WTC11 (cell line): ENCODE data around the gene FASTK. TPM values are rescaled to one million over a fixed set of nuclear protein-coding genes. Genes with fewer than 3 reads are reported as not detected.

ENCODE experiments used
- ATF1 ChIP-seq: sonication (generic); formaldehyde crosslinking; IDR thresholded peaks from 2 replicates; pipeline ENCODE4 v1.8.1; 2023; ENCODE audit warnings: mild to moderate bottlenecking, moderate library complexity, missing genetic modification reagents
- CREB1 ChIP-seq: sonication (generic); formaldehyde crosslinking; IDR thresholded peaks from 2 replicates; pipeline ENCODE4 v1.8.0; 2023; ENCODE audit warnings: mild to moderate bottlenecking, missing genetic modification reagents
- ESRRA ChIP-seq: sonication (generic); formaldehyde crosslinking; IDR thresholded peaks from 2 replicates; pipeline ENCODE4 v1.8.1; 2022; ENCODE audit warnings: mild to moderate bottlenecking, missing genetic modification reagents, borderline replicate concordance
- NR3C1 ChIP-seq: sonication (generic); formaldehyde crosslinking; conservative IDR thresholded peaks from 2 replicates; pipeline ENCODE4 v1.8.1; 2023; ENCODE audit warnings: low read depth, mild to moderate bottlenecking, missing genetic modification reagents
- RORB ChIP-seq: fragments of 250-450 bp; sonication (Bioruptor Pico); IDR thresholded peaks from 2 replicates; pipeline ENCODE4 v1.9.0; 2021; ENCODE audit warnings: mild to moderate bottlenecking
- SMAD3 ChIP-seq: sonication (generic); formaldehyde crosslinking; IDR thresholded peaks from 2 replicates; pipeline ENCODE4 v1.8.0; 2022; ENCODE audit warnings: missing genetic modification reagents, mild to moderate bottlenecking, borderline replicate concordance
- TCF7 ChIP-seq: sonication (generic); formaldehyde crosslinking; IDR thresholded peaks from 2 replicates; pipeline ENCODE4 v1.8.0; 2022; ENCODE audit warnings: mild to moderate bottlenecking, low read depth, missing genetic modification reagents, moderate library complexity
- TEAD4 ChIP-seq: sonication (generic); formaldehyde crosslinking; IDR thresholded peaks from 2 replicates; pipeline ENCODE4 v1.8.0; 2022; ENCODE audit warnings: mild to moderate bottlenecking, missing genetic modification reagents
- ZNF138 ChIP-seq: sonication (generic); formaldehyde crosslinking; conservative IDR thresholded peaks from 2 replicates; pipeline ENCODE4 v1.8.1; 2022; ENCODE audit warnings: mild to moderate bottlenecking, moderate library complexity, missing genetic modification reagents
- ZNF219 ChIP-seq: sonication (generic); formaldehyde crosslinking; IDR thresholded peaks from 2 replicates; pipeline ENCODE4 v1.8.0; 2023; ENCODE audit warnings: missing genetic modification reagents, mild to moderate bottlenecking, borderline replicate concordance
- ZNF263 ChIP-seq: sonication (generic); formaldehyde crosslinking; IDR thresholded peaks from 2 replicates; pipeline ENCODE4 v1.8.1; 2022; ENCODE audit warnings: low read depth, mild to moderate bottlenecking, moderate library complexity, missing genetic modification reagents
- ZNF416 ChIP-seq: fragments of 250-450 bp; sonication (Bioruptor Pico); IDR thresholded peaks from 2 replicates; pipeline ENCODE4 v1.9.0; 2021; ENCODE audit warnings: mild to moderate bottlenecking, inconsistent platforms
- total RNA-seq: library from RNA; stranded (reverse); gene quantifications from 3 replicates; pipeline ENCODE4 v1.2.3, GENCODE V29; 2021
- TF ChIP-seq, protein P1 (sequence below): sonication (generic); formaldehyde crosslinking; IDR thresholded peaks from 2 replicates; pipeline ENCODE4 v1.8.1; 2023; ENCODE audit warnings: mild to moderate bottlenecking, moderate library complexity, missing genetic modification reagents
- TF ChIP-seq, protein P2 (sequence below): sonication (generic); formaldehyde crosslinking; IDR thresholded peaks from 2 replicates; pipeline ENCODE4 v1.8.1; 2022; ENCODE audit warnings: low read depth, missing genetic modification reagents, borderline replicate concordance
- TF ChIP-seq, protein P3 (sequence below): fragments of 250-450 bp; sonication (Bioruptor Pico); IDR thresholded peaks from 2 replicates; pipeline ENCODE4 v1.9.0; 2021; ENCODE audit warnings: moderate library complexity, mild to moderate bottlenecking, inconsistent platforms, borderline replicate concordance
- TF ChIP-seq, protein P4 (sequence below): sonication (generic); formaldehyde crosslinking; IDR thresholded peaks from 2 replicates; pipeline ENCODE4 v1.8.1; 2023; ENCODE audit warnings: mild to moderate bottlenecking, missing genetic modification reagents, moderate library complexity
- TF ChIP-seq, protein P5 (sequence below): sonication (generic); formaldehyde crosslinking; conservative IDR thresholded peaks from 2 replicates; pipeline ENCODE4 v1.8.1; 2023; ENCODE audit warnings: mild to moderate bottlenecking, low read depth, missing genetic modification reagents, moderate library complexity
- TF ChIP-seq, protein P6 (sequence below): sonication (generic); formaldehyde crosslinking; IDR thresholded peaks from 2 replicates; pipeline ENCODE4 v1.8.1; 2023; ENCODE audit warnings: mild to moderate bottlenecking, missing genetic modification reagents, moderate library complexity
- TF ChIP-seq, protein P7 (sequence below): sonication (generic); formaldehyde crosslinking; IDR thresholded peaks from 2 replicates; pipeline ENCODE4 v1.8.1; 2022; ENCODE audit warnings: low read depth, mild to moderate bottlenecking, moderate library complexity, missing genetic modification reagents, borderline replicate concordance
- TF ChIP-seq, protein P8 (sequence below): fragments of 250-450 bp; sonication (Bioruptor Pico); IDR thresholded peaks from 2 replicates; pipeline ENCODE4 v1.9.0; 2021; ENCODE audit warnings: mild to moderate bottlenecking, borderline replicate concordance
- TF ChIP-seq, protein P9 (sequence below): fragments of 250-450 bp; sonication (Bioruptor Pico); IDR thresholded peaks from 2 replicates; pipeline ENCODE4 v1.9.0; 2021; ENCODE audit warnings: mild to moderate bottlenecking

Gene FASTK
- total RNA-seq, 1 experiment from 2014 or later, result 70.2 TPM

DNA sequence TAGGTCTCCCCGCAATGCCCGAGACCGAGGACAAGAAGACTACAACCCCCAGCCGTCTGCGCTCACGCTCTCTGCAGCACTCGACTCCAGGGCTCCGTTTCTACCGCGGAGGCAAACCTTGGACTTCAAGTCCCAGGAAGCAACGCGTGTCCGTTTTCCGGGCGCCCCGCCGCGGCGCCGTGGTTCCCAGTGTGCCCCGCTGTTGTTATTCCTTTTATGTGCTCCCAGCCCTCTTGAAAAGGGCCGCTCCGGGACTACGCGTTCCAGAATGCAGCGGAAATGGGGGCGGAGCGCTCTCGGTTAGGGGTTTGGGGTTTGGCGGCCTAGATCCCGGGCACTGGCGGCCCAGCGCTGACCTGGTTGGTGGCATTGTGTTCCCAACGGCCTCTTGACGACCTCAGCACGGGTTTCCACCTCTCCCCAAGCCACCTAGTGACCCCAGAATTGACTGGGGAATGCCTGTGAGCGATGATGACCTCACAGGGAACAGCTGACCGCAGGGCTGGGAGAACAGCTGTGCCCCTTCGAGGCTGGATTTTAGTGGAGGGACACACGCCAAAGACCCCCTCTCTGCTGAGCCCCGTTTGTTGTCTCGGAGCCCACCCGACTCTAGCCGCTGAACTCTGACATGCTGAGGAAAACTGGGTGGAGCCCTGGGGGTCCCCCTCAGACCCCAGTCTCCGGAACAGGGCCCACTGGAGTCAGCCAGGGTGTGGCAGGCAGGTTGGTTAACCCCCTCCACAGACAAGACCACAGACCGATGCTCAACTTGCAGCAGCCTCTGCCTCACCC, 22.4 kb downstream of the FASTK start (continued):
- TF ChIP-seq, protein P1, sequence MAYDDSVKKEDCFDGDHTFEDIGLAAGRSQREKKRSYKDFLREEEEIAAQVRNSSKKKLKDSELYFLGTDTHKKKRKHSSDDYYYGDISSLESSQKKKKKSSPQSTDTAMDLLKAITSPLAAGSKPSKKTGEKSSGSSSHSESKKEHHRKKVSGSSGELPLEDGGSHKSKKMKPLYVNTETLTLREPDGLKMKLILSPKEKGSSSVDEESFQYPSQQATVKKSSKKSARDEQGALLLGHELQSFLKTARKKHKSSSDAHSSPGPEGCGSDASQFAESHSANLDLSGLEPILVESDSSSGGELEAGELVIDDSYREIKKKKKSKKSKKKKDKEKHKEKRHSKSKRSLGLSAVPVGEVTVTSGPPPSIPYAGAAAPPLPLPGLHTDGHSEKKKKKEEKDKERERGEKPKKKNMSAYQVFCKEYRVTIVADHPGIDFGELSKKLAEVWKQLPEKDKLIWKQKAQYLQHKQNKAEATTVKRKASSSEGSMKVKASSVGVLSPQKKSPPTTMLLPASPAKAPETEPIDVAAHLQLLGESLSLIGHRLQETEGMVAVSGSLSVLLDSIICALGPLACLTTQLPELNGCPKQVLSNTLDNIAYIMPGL (CRISPR knock-in tag), result no peak
- TF ChIP-seq, protein P2, sequence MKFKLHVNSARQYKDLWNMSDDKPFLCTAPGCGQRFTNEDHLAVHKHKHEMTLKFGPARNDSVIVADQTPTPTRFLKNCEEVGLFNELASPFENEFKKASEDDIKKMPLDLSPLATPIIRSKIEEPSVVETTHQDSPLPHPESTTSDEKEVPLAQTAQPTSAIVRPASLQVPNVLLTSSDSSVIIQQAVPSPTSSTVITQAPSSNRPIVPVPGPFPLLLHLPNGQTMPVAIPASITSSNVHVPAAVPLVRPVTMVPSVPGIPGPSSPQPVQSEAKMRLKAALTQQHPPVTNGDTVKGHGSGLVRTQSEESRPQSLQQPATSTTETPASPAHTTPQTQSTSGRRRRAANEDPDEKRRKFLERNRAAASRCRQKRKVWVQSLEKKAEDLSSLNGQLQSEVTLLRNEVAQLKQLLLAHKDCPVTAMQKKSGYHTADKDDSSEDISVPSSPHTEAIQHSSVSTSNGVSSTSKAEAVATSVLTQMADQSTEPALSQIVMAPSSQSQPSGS (CRISPR knock-in tag), result no peak
- TF ChIP-seq NR3C1 (CRISPR knock-in tag), result no peak
- TF ChIP-seq ZNF263 (CRISPR knock-in tag), result no peak
- TF ChIP-seq, protein P3, sequence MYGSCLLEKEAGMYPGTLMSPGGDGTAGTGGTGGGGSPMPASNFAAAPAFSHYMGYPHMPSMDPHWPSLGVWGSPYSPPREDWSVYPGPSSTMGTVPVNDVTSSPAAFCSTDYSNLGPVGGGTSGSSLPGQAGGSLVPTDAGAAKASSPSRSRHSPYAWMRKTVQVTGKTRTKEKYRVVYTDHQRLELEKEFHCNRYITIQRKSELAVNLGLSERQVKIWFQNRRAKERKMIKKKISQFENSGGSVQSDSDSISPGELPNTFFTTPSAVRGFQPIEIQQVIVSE (CRISPR knock-in tag), result no peak
- TF ChIP-seq ATF1, result no peak
- TF ChIP-seq ZNF416, result no peak
- TF ChIP-seq, protein P4, sequence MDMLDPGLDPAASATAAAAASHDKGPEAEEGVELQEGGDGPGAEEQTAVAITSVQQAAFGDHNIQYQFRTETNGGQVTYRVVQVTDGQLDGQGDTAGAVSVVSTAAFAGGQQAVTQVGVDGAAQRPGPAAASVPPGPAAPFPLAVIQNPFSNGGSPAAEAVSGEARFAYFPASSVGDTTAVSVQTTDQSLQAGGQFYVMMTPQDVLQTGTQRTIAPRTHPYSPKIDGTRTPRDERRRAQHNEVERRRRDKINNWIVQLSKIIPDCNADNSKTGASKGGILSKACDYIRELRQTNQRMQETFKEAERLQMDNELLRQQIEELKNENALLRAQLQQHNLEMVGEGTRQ (CRISPR knock-in tag), result no peak; the same call in 1 of the 2 replicates
- TF ChIP-seq CREB1 (CRISPR knock-in tag), result no peak
- TF ChIP-seq ESRRA, result no peak
- TF ChIP-seq, protein P5, sequence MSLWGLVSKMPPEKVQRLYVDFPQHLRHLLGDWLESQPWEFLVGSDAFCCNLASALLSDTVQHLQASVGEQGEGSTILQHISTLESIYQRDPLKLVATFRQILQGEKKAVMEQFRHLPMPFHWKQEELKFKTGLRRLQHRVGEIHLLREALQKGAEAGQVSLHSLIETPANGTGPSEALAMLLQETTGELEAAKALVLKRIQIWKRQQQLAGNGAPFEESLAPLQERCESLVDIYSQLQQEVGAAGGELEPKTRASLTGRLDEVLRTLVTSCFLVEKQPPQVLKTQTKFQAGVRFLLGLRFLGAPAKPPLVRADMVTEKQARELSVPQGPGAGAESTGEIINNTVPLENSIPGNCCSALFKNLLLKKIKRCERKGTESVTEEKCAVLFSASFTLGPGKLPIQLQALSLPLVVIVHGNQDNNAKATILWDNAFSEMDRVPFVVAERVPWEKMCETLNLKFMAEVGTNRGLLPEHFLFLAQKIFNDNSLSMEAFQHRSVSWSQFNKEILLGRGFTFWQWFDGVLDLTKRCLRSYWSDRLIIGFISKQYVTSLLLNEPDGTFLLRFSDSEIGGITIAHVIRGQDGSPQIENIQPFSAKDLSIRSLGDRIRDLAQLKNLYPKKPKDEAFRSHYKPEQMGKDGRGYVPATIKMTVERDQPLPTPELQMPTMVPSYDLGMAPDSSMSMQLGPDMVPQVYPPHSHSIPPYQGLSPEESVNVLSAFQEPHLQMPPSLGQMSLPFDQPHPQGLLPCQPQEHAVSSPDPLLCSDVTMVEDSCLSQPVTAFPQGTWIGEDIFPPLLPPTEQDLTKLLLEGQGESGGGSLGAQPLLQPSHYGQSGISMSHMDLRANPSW (CRISPR knock-in tag), result no peak
- TF ChIP-seq, protein P6, sequence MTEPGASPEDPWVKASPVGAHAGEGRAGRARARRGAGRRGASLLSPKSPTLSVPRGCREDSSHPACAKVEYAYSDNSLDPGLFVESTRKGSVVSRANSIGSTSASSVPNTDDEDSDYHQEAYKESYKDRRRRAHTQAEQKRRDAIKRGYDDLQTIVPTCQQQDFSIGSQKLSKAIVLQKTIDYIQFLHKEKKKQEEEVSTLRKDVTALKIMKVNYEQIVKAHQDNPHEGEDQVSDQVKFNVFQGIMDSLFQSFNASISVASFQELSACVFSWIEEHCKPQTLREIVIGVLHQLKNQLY, result no peak
- TF ChIP-seq, protein P7, sequence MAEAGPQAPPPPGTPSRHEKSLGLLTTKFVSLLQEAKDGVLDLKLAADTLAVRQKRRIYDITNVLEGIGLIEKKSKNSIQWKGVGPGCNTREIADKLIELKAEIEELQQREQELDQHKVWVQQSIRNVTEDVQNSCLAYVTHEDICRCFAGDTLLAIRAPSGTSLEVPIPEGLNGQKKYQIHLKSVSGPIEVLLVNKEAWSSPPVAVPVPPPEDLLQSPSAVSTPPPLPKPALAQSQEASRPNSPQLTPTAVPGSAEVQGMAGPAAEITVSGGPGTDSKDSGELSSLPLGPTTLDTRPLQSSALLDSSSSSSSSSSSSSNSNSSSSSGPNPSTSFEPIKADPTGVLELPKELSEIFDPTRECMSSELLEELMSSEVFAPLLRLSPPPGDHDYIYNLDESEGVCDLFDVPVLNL (CRISPR knock-in tag), result no peak
- TF ChIP-seq, protein P8, sequence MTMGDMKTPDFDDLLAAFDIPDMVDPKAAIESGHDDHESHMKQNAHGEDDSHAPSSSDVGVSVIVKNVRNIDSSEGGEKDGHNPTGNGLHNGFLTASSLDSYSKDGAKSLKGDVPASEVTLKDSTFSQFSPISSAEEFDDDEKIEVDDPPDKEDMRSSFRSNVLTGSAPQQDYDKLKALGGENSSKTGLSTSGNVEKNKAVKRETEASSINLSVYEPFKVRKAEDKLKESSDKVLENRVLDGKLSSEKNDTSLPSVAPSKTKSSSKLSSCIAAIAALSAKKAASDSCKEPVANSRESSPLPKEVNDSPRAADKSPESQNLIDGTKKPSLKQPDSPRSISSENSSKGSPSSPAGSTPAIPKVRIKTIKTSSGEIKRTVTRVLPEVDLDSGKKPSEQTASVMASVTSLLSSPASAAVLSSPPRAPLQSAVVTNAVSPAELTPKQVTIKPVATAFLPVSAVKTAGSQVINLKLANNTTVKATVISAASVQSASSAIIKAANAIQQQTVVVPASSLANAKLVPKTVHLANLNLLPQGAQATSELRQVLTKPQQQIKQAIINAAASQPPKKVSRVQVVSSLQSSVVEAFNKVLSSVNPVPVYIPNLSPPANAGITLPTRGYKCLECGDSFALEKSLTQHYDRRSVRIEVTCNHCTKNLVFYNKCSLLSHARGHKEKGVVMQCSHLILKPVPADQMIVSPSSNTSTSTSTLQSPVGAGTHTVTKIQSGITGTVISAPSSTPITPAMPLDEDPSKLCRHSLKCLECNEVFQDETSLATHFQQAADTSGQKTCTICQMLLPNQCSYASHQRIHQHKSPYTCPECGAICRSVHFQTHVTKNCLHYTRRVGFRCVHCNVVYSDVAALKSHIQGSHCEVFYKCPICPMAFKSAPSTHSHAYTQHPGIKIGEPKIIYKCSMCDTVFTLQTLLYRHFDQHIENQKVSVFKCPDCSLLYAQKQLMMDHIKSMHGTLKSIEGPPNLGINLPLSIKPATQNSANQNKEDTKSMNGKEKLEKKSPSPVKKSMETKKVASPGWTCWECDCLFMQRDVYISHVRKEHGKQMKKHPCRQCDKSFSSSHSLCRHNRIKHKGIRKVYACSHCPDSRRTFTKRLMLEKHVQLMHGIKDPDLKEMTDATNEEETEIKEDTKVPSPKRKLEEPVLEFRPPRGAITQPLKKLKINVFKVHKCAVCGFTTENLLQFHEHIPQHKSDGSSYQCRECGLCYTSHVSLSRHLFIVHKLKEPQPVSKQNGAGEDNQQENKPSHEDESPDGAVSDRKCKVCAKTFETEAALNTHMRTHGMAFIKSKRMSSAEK (CRISPR knock-in tag), result no peak
- TF ChIP-seq TEAD4 (CRISPR knock-in tag), result no peak
- no peak for TF ChIP-seq ZNF219
- no peak for TF ChIP-seq RORB (CRISPR knock-in tag)
- TF ChIP-seq, protein P9, sequence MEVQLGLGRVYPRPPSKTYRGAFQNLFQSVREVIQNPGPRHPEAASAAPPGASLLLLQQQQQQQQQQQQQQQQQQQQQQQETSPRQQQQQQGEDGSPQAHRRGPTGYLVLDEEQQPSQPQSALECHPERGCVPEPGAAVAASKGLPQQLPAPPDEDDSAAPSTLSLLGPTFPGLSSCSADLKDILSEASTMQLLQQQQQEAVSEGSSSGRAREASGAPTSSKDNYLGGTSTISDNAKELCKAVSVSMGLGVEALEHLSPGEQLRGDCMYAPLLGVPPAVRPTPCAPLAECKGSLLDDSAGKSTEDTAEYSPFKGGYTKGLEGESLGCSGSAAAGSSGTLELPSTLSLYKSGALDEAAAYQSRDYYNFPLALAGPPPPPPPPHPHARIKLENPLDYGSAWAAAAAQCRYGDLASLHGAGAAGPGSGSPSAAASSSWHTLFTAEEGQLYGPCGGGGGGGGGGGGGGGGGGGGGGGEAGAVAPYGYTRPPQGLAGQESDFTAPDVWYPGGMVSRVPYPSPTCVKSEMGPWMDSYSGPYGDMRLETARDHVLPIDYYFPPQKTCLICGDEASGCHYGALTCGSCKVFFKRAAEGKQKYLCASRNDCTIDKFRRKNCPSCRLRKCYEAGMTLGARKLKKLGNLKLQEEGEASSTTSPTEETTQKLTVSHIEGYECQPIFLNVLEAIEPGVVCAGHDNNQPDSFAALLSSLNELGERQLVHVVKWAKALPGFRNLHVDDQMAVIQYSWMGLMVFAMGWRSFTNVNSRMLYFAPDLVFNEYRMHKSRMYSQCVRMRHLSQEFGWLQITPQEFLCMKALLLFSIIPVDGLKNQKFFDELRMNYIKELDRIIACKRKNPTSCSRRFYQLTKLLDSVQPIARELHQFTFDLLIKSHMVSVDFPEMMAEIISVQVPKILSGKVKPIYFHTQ (CRISPR knock-in tag), result no peak
- TF ChIP-seq ZNF138 (CRISPR knock-in tag), result no peak
- TF ChIP-seq SMAD3 (CRISPR knock-in tag), result no peak
- TF ChIP-seq TCF7 (CRISPR knock-in tag), result no peak
